OCI-LY7 (cell line): Measurements from ENCODE around the gene INHBB. TPM values are rescaled to one million over a fixed set of nuclear protein-coding genes. Genes with fewer than 3 reads are reported as not detected.

Experiments
- BruUV-seq: library from RNA; stranded (reverse); fragments of 400-500 nt; replicated peaks from 2 replicates; lab custom pipeline; 2021; lab: Mats Ljungman, UMichigan
- CTCF ChIA-PET: fragments of 300-600 bp; sonication (Branson Sonifier 250); formaldehyde crosslinking; loops from one replicate; lab custom pipeline; 2022; ENCODE audit warnings: antibody characterized with exemption; ENCODE audit not compliant: unreplicated experiment; lab: Charles Lee
- POLR2A ChIA-PET: fragments of 300-600 bp; sonication (Branson Sonifier 250); formaldehyde crosslinking; loops from one replicate; lab custom pipeline; 2022; ENCODE audit warnings: antibody characterized with exemption; lab: Charles Lee
- DNase-seq: peaks from one replicate; pipeline ENCODE4 v3.0.0-alpha.2; 2015; ENCODE audit warnings: low spot score
- H2AFZ ChIP-seq: fragments of 200-600 bp; sonication (generic), shearing (Covaris generic); 2 replicates; pipeline ENCODE4 v1.6.1; 2014; ENCODE audit warnings: mild to moderate bottlenecking, antibody characterized with exemption, low read length, moderate library complexity
- H3K27ac ChIP-seq: fragments of 200-600 bp; sonication (generic); 2 replicates; pipeline ENCODE4 v1.5.1; 2014; ENCODE audit warnings: mixed run types, low read depth, mild to moderate bottlenecking, moderate library complexity, low read length, inconsistent platforms; ENCODE audit not compliant: poor library complexity, severe bottlenecking
- H3K36me3 ChIP-seq: fragments of 200-600 bp; sonication (generic); 2 replicates; pipeline ENCODE4 v1.6.1; 2014; ENCODE audit warnings: mild to moderate bottlenecking, antibody characterized with exemption, low read length, moderate library complexity, mixed read lengths; ENCODE audit not compliant: insufficient read depth
- H3K4me1 ChIP-seq: fragments of 200-600 bp; sonication (generic); 2 replicates; pipeline ENCODE4 v1.5.1; 2014; ENCODE audit warnings: mild to moderate bottlenecking, low read length; ENCODE audit not compliant: insufficient read depth, poor library complexity, severe bottlenecking
- H3K4me2 ChIP-seq: fragments of 200-600 bp; sonication (generic); 2 replicates; pipeline ENCODE4 v1.6.1; 2014; ENCODE audit warnings: mild to moderate bottlenecking, low read length
- H3K4me3 ChIP-seq: fragments of 200-600 bp; sonication (generic); 2 replicates; pipeline ENCODE4 v1.5.1; 2014; ENCODE audit warnings: mild to moderate bottlenecking, low read depth, low read length; ENCODE audit not compliant: poor library complexity, severe bottlenecking
- H3K79me2 ChIP-seq: fragments of 200-600 bp; sonication (generic); 2 replicates; pipeline ENCODE4 v1.6.1; 2016; ENCODE audit warnings: low read depth, mild to moderate bottlenecking, low read length, moderate library complexity, mixed read lengths; ENCODE audit not compliant: insufficient read depth
- H3K9me2 ChIP-seq: fragments of 200-600 bp; sonication (generic); 2 replicates; pipeline ENCODE4 v1.6.1; 2016; ENCODE audit warnings: mild to moderate bottlenecking, low read length, mixed read lengths; ENCODE audit not compliant: insufficient read depth
- H3K9me3 ChIP-seq: fragments of 200-600 bp; sonication (generic); 2 replicates; pipeline ENCODE4 v1.6.1; 2014; ENCODE audit warnings: mild to moderate bottlenecking, mixed run types, low read length, mixed read lengths
- H4K20me1 ChIP-seq: fragments of 200-600 bp; sonication (generic); 2 replicates; pipeline ENCODE4 v1.6.1; 2014; ENCODE audit warnings: mild to moderate bottlenecking, antibody characterized with exemption, low read length, moderate library complexity, mixed read lengths; ENCODE audit not compliant: insufficient read depth
- CTCF ChIP-seq: fragments of 200-600 bp; sonication (generic); conservative IDR thresholded peaks from 2 replicates; pipeline ENCODE4 v1.5.1; 2014; ENCODE audit warnings: mild to moderate bottlenecking, antibody characterized with exemption, low read length, moderate library complexity, mixed read lengths
- EZH2phosphoT487 ChIP-seq: fragments of 200-600 bp; sonication (generic); IDR thresholded peaks from 2 replicates; pipeline ENCODE4 v1.6.1; 2018; ENCODE audit warnings: low read depth, borderline replicate concordance, mild to moderate bottlenecking, mixed run types, antibody characterized with exemption, low read length, moderate library complexity, mixed read lengths
- intact Hi-C: fragments of 100-400 bp; cut with micrococcal nuclease; formaldehyde crosslinking; loops from one replicate; pipeline ENCODE4 v1.10.0; 2022; ENCODE audit not compliant: unreplicated experiment
- total RNA-seq, 2 experiments: library from RNA; depleted of rRNA in 1 of 2; stranded (reverse); fragments of >200 nt in 1 of 2; shearing (Covaris generic) in 1 of 2; gene quantifications; 2 replicates each; pipeline ENCODE4 v1.2.3, GENCODE V29; 2014 to 2022

The INHBB gene
- total RNA-seq, 2 experiments from 2014 or later = not detected

DNA sequence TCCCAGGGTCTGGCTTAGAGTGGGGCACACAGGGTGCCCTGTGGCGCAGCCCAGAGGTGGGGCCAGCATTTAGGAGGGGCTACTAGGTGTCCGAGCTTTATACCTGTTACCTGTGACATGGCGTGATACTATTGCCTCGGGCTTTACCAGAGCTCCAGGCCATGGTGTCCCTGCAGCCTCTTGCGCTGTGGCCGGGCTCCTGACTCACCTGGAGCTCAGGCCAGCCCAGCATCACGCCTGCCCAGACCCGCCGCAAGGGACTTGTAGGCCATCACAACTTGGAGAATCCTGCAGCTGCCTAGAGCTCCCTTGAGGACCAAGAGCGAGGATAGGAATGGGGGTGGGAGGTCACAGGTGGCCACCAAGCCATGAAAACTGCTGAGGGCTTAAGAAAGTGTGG, 8.0 kb downstream of the INHBB start:
- ChIA-PET POLR2A (no interaction called here), CTCF (no interaction called here)
- Histone ChIP-seq H3K9me3 (no peaks in the 10 kb centered on the region), H2AFZ (no peak overlapping the region), H4K20me1 (no peaks in the 10 kb centered on the region), H3K4me3 (no peak overlapping the region), H3K79me2 (no peaks in the 10 kb centered on the region), H3K27ac (no peak overlapping the region), H3K9me2 (no peaks in the 10 kb centered on the region), H3K4me1 (no peaks in the 10 kb centered on the region), H3K4me2 (no peak overlapping the region), H3K36me3 (no peaks in the 10 kb centered on the region)
- BruUV-seq = no TSS peak
- TF ChIP-seq CTCF (no peak), EZH2phosphoT487 (no peak)
- no peak for DNase-seq
- intact Hi-C loops = no loop called here

- no TSS peak for BruUV-seq
- ChIA-PET POLR2A (no interaction called here), CTCF (no interaction called here)
- Histone ChIP-seq H3K4me1 (no peaks in the 10 kb centered on the region), H3K4me3 (no peak overlapping the region), H4K20me1 (no peaks in the 10 kb centered on the region), H3K79me2 (no peaks in the 10 kb centered on the region), H3K4me2 (no peak overlapping the region), H3K27ac (no peak overlapping the region), H3K9me2 (no peaks in the 10 kb centered on the region), H2AFZ (no peak overlapping the region), H3K9me3 (no peaks in the 10 kb centered on the region), H3K36me3 (no peaks in the 10 kb centered on the region)
- intact Hi-C loops = no loop called here
- no peak for TF ChIP-seq EZH2phosphoT487
- TF ChIP-seq CTCF = no peak
- no peak for DNase-seq
Observed at GRCh38 chr2:120354467-120354866, 8.5 kb downstream of the INHBB start.

GRCh38 chr2:120354935-120355779, 9.2 kb downstream of the INHBB start:
- Histone ChIP-seq H3K36me3 (no peaks in the 10 kb centered on the region), H3K27ac (no peak overlapping the region), H3K9me3 (no peaks in the 10 kb centered on the region), H3K4me1 (no peaks in the 10 kb centered on the region), H3K4me3 (no peak overlapping the region), H3K79me2 (no peaks in the 10 kb centered on the region), H3K4me2 (no peak overlapping the region), H4K20me1 (no peaks in the 10 kb centered on the region), H3K9me2 (no peaks in the 10 kb centered on the region), H2AFZ (no peak overlapping the region)
- TF ChIP-seq CTCF (no peak), EZH2phosphoT487 (no peak)
- CTCF ChIA-PET = no interaction called here
- intact Hi-C loops = no loop called here
- POLR2A ChIA-PET = interaction anchor here (0.6 kb wide), 1 partner anchor 720 kb away, joined by 3 read pairs; no protein-coding TSS in a partner anchor
- no peak for DNase-seq
- BruUV-seq = no TSS peak
